GM18867 (cell line): Measurements from ENCODE around the gene PHLPP1.

Experiments used
- ATAC-seq: cut with Tn5 transposase; IDR thresholded peaks from one replicate; pipeline ENCODE4 v1.9.1; 2021; ENCODE audit warnings: mild to moderate bottlenecking, moderate library complexity; ENCODE audit not compliant: unreplicated experiment

PHLPP1 gene

GRCh38 chr18:62974928-62975675, 259.8 kb downstream of the PHLPP1 start:
- no peak for ATAC-seq

- no peak for ATAC-seq
Observed at GRCh38 chr18:62975785-62976184, 260.4 kb downstream of the PHLPP1 start.

GRCh38 chr18:62976227-62976626, 260.9 kb downstream of the PHLPP1 start:
- no peak for ATAC-seq

GRCh38 chr18:62977512-62977911, 262.2 kb downstream of the PHLPP1 start:
- ATAC-seq: no peak

GRCh38 chr18:62978251-62979049, 263.1 kb downstream of the PHLPP1 start:
- ATAC-seq: no peak

- no peak for ATAC-seq
Observed at GRCh38 chr18:62979176-62979575, 263.8 kb downstream of the PHLPP1 start.

- no peak for ATAC-seq
Observed at GRCh38 chr18:62979900-62980299, 264.6 kb downstream of the PHLPP1 start.

GRCh38 chr18:62981566-62981965, 266.2 kb downstream of the PHLPP1 start:
- no peak for ATAC-seq

GRCh38 chr18:62982600-62983251, 267.4 kb downstream of the PHLPP1 start:
- ATAC-seq: no peak

- ATAC-seq: no peak
Observed at GRCh38 chr18:62984656-62985315, 269.4 kb downstream of the PHLPP1 start.

- ATAC-seq: no peak
Observed at GRCh38 chr18:62986490-62986889, 271.1 kb downstream of the PHLPP1 start.

- no peak for ATAC-seq
Observed at GRCh38 chr18:62987055-62987830, 271.9 kb downstream of the PHLPP1 start.

- no peak for ATAC-seq
Observed at GRCh38 chr18:62987859-62988258, 272.5 kb downstream of the PHLPP1 start.

GRCh38 chr18:62988471-62988870, 273.1 kb downstream of the PHLPP1 start:
- ATAC-seq: no peak

- no peak for ATAC-seq
Observed at GRCh38 chr18:62989195-62989594, 273.9 kb downstream of the PHLPP1 start.

GRCh38 chr18:62990653-62991052, 275.3 kb downstream of the PHLPP1 start:
- no peak for ATAC-seq

GRCh38 chr18:62991389-62991788, 276.0 kb downstream of the PHLPP1 start:
- no peak for ATAC-seq

- ATAC-seq: no peak
Observed at GRCh38 chr18:62991959-62992358, 276.6 kb downstream of the PHLPP1 start.

GRCh38 chr18:62992877-62993365, 277.6 kb downstream of the PHLPP1 start:
- ATAC-seq: no peak

- no peak for ATAC-seq
Observed at GRCh38 chr18:62996566-62996965, 281.2 kb downstream of the PHLPP1 start.
